ENCODE measurements around the gene ENO4.

ENO4 gene
- 0 to 0.12 (median 0.04) reads per million in 4 donors for total RNA-seq

GRCh38 chr10:116849248-116850057 is at the start of gene ENO4:
TSS of gene ENO4 (plus strand) at chr10:116849499. CDS start at chr10:116849567, 68 bp downstream.
- DNase-seq: peak in 3 of 5 donors; percentile 14 to 27 (median 21)

GRCh38 chr10:116800286-116800929 is 48.9 kb upstream of the ENO4 start:
- no peak for DNase-seq

GRCh38 chr10:116801658-116802057 is 47.6 kb upstream of the ENO4 start:
- DNase-seq: no peak

- DNase-seq: no peak
These were observed 46.8 kb upstream of the ENO4 start for GRCh38 chr10:116802474-116802873.

GRCh38 chr10:116802876-116803275 is 46.4 kb upstream of the ENO4 start:
- DNase-seq: no peak

- no peak for DNase-seq
These were observed 45.6 kb upstream of the ENO4 start for GRCh38 chr10:116803451-116804249.

- DNase-seq: no peak
These were observed 40.6 kb upstream of the ENO4 start for GRCh38 chr10:116808706-116809105.

GRCh38 chr10:116809483-116810119 is 39.7 kb upstream of the ENO4 start:
- DNase-seq: no peak

GRCh38 chr10:116810120-116810500 is 39.2 kb upstream of the ENO4 start:
- no peak for DNase-seq

- DNase-seq: no peak
These were observed 38.4 kb upstream of the ENO4 start for GRCh38 chr10:116810895-116811294.

GRCh38 chr10:116811691-116812090 is 37.6 kb upstream of the ENO4 start:
- no peak for DNase-seq

GRCh38 chr10:116815641-116816415 is 33.5 kb upstream of the ENO4 start:
- no peak for DNase-seq

GRCh38 chr10:116817178-116817577 is 32.1 kb upstream of the ENO4 start:
- DNase-seq: no peak

GRCh38 chr10:116817780-116818343 is 31.4 kb upstream of the ENO4 start:
- no peak for DNase-seq

- DNase-seq: no peak
These were observed 29.2 kb upstream of the ENO4 start for GRCh38 chr10:116819999-116820677.

GRCh38 chr10:116825901-116826300 is 23.4 kb upstream of the ENO4 start:
- no peak for DNase-seq

- no peak for DNase-seq
These were observed 22.5 kb upstream of the ENO4 start for GRCh38 chr10:116826803-116827202.

GRCh38 chr10:116827214-116827671 is 22.1 kb upstream of the ENO4 start:
- no peak for DNase-seq

- no peak for DNase-seq
These were observed 21.2 kb upstream of the ENO4 start for GRCh38 chr10:116828116-116828515.

GRCh38 chr10:116829711-116830110 is 19.6 kb upstream of the ENO4 start:
- no peak for DNase-seq

- no peak for DNase-seq
These were observed 18.2 kb upstream of the ENO4 start for GRCh38 chr10:116831086-116831485.
